Activated CD4-positive, alpha-beta T cell treated with anti-CD3 and anti-CD28 coated beads for 4 hours (primary cell): ENCODE measurements around the gene CREB3L2.
"Not testable (repeated sequence)": the region's sequence is repeated elsewhere in the genome, so short reads cannot be mapped to it uniquely, and the experiment has no call there.

ENCODE experiments used
- DNase-seq, 2 donors: peaks; one replicate each; pipeline ENCODE4 v3.0.0-alpha.2; 2020

The CREB3L2 gene

DNA sequence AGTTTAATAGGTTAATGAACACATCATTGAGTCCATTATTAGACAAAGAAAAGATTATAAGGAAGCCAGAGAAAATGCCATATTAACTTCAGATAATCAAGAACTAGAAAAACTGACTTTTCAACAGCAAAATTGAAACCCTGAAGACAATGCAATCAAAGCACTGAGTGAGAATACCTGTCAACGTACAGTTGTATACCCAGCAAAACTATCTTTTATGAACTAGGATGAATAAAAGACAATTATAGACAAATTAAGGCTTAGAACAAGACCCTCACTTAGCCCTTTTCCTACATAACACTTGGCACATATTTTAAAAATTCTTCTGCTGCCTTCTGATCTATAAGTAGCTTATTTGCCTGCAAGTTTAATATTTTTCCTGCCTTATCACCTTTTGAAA is 136.1 kb downstream of the CREB3L2 start:
- no peak for DNase-seq

DNA sequence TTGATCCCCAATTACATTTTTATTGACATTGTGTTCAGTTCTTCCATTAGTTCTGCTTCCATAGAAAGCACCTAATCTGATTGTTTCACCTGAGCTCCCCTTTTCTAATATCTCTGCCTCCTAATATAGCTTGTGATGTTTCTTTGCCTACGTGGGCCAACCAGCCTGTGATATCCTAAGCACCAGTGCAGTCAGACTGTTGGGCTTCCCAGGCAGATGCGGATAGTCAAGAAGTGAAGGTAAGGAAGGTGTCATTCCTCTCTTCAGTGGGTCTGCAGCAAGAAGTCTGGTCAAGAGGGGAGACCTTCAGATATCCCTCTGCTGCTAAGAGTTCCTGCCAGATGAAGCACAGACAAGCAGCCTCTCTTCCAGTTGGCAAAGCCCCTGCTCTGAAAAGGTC is 138.9 kb downstream of the CREB3L2 start:
- DNase-seq: no peak

DNA sequence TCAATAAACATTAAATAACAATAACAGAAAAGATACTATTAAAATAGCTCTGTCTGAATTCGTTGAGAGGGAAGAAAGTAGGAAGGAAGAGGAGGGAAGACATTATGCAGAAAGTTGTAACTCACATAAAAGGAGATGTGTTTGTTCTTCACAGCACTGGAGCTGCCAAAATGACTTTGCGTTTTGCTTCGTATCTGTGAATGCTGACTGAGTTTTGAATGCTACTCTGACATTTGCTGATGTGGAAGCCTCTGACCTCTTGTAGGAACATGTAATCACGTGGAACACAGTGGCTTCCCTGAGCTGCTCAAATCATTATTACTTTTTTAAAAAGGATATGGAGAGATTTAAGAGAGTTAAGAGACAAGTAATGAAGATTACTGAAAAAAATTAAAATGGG is 139.5 kb downstream of the CREB3L2 start:
- DNase-seq: no peak

DNA sequence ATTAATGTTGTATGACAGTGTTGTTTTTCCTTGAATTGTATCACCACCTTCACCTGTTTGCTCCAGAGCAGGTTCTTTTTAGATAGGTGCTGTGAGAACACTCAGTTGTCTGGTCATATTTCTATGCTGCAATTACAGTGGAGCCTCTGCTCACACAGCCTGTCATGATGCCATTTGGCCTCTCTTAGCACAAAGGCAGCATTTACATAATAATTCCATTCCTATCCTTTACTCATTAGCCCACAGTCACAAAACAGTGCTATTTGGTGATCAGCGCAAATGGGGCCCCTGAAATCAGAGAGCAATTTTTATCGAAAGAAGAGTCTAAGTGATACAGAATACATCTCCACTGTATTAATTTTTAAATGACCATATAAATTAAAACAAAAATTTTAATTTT is 141.3 kb downstream of the CREB3L2 start:
- no peak for DNase-seq

DNA sequence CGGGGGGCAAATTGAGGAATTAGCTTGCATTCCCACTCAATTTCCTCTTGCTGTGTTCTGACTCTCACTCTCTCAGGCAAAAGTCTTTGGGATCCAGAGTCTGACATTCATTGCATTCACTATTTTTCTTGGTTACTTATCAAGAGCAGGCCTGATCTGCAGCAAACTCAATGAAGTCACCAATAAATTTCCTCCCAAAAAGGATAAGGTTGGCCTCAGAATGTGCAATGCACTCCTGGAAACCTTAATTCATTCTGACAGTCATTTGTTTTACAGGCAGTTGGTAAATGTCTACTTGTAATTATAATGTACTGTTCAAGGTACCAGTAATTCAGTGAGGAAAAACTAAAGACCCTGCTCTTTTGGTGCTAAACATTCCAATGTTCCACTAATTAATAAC is 148.8 kb downstream of the CREB3L2 start:
- no peak for DNase-seq

DNA sequence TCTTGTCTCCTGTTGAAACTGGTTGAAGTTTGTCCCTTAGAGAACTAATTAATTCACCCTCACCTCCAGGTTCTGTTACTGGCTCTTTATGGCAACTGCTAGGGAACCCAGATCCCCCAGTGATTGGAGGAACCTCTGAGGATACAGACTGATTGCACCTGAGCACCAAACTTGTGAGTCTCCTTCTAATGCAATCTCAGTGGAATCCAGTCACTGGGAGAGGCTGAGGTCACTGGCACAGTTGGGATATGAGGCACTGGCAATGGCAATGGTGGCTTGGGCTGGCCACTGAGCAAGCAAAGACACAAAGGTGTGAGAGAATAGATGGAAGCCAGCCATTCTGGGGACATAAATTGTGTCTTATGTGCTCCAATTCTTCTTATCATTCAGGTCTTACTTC is 149.8 kb downstream of the CREB3L2 start:
- DNase-seq: no peak

GRCh38 chr7:137850972-137851945 is 150.6 kb downstream of the CREB3L2 start:
- DNase-seq: no peak

DNA sequence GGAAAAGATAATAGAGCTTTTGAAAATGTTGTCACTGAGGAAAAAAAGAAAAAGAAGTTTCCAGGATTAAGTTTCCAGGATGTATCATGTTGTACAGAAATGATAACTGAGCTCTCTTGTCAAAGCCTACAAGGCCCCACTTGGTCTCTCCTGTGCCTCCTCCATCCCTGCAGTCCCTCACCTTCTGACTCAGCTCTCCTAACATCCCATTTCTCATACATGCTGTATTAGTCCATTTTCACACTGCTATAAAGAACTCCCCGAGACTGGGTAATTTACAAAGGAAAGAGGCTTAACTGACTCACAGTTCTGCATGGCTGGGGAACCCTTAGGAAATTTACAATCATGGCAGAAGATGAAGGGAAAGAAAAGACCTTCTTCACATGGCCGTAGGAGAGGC is 151.3 kb downstream of the CREB3L2 start:
- no peak for DNase-seq

GRCh38 chr7:137848095-137848494 is 153.8 kb downstream of the CREB3L2 start:
- no peak for DNase-seq

DNA sequence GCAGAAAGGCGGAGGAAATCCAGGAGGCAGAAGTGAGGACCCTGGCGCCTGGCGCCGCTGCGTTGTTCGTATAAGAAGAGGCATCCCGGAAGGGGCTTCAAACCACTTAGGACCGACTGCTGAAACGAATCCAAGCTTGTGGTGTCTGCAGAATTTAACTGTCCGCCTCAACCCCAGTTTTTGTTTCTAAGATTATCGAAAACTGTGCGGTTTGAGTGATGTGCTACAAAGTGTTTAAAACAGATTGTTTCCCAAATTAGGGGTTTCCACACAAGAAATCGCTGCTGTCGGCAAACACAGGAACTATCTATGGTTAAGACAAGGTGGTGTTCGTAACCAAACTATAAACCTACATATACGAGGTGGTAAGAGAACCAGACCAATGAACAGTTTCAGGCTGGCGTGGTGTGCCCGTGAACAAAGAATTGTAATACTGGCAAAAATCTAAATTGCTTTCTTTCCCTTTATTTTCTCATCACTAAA is 154.3 kb downstream of the CREB3L2 start:
- DNase-seq: no peak

GRCh38 chr7:137846827-137847567 is 154.9 kb downstream of the CREB3L2 start, which contains the start of gene DGKI:
TSS of gene DGKI (minus strand) at chr7:137846974.
- DNase-seq: no peak

DNA sequence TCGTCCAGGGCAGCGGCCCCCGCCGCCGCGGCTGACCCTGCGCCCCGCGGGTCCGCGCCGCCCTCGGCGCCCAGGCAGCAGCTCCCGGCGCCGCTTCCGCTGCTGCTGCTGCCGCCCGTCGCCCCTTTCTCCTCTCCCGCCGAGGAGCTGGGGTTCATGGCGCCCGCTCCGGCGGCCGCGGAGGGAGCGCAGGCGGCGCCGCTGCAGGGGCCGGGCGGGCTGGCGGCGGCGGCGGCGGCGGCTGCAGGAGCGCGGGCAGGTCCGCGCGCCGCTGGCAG is 155.4 kb downstream of the CREB3L2 start:
- no peak for DNase-seq

GRCh38 chr7:137844677-137845425 is 157.0 kb downstream of the CREB3L2 start:
- DNase-seq: no peak

DNA sequence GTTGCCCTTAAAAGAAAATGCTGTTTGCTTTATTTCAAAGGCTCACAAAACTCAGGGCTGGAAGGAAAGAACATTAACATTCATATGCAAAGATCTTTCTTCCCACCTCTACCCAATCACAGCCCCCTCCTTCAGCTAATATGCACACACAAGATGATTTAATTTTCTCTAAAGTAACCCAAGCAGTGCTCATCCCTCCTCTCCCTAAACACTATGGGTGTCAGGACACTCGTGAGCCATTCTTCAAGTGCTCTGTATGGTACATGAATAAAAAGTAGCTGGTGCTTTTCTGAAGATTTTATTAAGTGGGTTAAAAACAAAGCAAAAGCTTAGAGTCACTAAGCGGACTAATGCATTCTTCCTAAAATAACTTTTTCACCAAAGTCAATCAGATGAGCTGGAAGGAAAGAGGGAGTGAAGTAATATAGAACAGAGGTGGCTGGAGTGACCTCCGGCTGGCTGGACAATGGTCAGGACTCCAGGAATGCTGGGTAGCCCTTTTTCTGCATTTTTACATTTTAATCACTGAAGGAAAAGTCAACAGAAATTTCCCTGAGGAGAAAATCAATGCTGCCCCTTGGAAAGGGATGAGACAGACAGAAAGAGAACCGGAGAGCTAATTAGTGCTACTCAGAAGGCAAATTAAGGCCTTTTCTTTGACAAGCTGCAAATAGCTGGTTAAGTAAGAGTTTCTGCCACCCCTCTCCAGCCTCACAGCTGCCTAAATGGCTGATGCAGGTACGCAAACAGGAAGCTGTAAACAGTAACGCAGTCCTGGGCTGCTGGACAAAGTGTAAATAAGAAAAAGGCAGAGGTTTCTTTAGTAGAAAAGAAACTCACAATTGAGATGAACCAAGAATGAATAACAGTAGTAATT is 161.7 kb downstream of the CREB3L2 start:
- DNase-seq: no peak

GRCh38 chr7:137838706-137839315 is 163.1 kb downstream of the CREB3L2 start:
- DNase-seq: no peak

DNA sequence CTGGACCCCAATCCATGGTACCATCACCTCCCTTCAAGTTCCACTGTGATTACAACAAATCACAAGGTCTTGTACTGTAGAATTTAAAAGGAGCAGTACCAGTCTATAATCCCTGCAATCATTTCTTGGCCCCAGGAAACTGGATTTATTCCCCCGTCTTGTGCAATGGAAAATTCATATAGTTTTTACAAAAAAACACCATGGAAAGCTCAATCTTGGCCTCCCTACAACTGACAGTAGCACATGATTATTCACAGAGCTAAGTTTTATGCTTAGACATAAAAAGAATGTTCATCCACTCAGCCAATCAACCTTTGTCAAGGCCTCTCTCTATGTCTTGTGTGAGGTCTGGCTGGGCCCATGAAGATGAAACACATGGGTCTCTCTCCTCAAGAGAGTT is 165.3 kb downstream of the CREB3L2 start:
- DNase-seq: no peak

- no peak for DNase-seq
These were observed 165.8 kb downstream of the CREB3L2 start for GRCh38 chr7:137836113-137836509.

DNA sequence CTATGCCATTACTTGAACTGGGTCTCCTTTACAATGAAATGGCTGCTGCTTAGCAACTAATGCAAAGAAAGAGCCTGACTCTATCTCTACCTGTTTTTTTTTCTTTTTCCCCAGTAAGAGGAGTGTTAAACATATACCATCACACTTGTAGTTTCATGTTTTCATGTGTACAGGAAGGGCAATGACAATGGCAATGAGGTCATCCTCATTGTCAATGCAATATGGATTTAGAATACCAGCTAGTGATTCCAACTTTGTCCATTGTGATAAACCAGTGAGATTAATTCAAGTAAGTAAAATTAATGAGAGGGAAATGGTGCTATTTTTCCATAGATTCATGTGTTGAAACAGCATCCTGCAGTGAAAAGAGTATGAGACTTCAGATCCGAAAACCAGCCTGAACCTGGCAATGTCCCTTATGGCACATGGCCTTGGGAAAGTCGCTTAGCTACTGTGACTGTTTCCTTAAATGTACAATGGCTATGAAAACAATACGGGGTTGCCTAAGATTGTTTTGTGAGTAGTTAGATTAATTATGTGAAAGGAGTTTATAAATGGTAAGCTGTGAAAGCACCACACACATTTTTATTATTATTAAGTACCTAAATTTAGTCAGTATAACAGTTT is 166.3 kb downstream of the CREB3L2 start:
- DNase-seq: no peak

GRCh38 chr7:137834552-137834951 is 167.3 kb downstream of the CREB3L2 start:
- no peak for DNase-seq

- DNase-seq: not testable (repeated sequence)
These were observed 168.9 kb downstream of the CREB3L2 start for GRCh38 chr7:137832990-137833389.

- no peak for DNase-seq
These were observed 169.5 kb downstream of the CREB3L2 start for GRCh38 chr7:137832382-137832781.
